Esophagus squamous epithelium (tissue), 4 donors: Measurements from ENCODE around the gene KAT2B.
A peak's percentile ranks its signal among the peaks of the same experiment; 100 is the strongest.

ENCODE experiments used
- CTCF ChIP-seq, 6 experiments: fragments of 450-650 bp in 4 of 6; fragments of 200-600 bp in 2 of 6; sonication (generic) in 2 of 6; IDR thresholded peaks; one replicate each; pipeline ENCODE4 v1.5.1; 2016 to 2019; ENCODE audit warnings: antibody characterized with exemption in 6 of 6, mild to moderate bottlenecking in 4 of 6, moderate library complexity in 4 of 6
- POLR2A ChIP-seq, 4 donors: fragments of 450-650 bp; IDR thresholded peaks; one replicate each; pipeline ENCODE4 v1.6.1; 2017; ENCODE audit warnings: antibody characterized with exemption in 4 of 4, mild to moderate bottlenecking in 4 of 4, moderate library complexity in 3 of 4

GRCh38 chr3:20039765-20040547 is at the start of gene KAT2B:
- peak; percentile 57 to 75 (median 72) for TF ChIP-seq CTCF (IDR thresholded peaks at IDR 0.05)
- peak in 2 of 4 donors; percentile 51 to 74 for TF ChIP-seq POLR2A (IDR thresholded peaks at IDR 0.05)
